Activated T-helper 1 cell treated with anti-CD3 and anti-CD28 coated beads, Interleukin-12 subunit alpha, Interleukin-12 subunit beta, Interleukin-2, Interleukin-4 antibody, amounts not matched to agents 30 ng/mL and 10 ng/mL and 1 ng/mL, durations not matched to agents 14 hours and 24 hours and 36 hours (primary cell): Measurements from ENCODE around the gene MRGPRG. TPM values are rescaled to one million over a fixed set of nuclear protein-coding genes. Genes with fewer than 3 reads are reported as not detected.
"Not testable (repeated sequence)": the region's sequence is repeated elsewhere in the genome, so short reads cannot be mapped to it uniquely, and the experiment has no call there.

Source experiments
- DNase-seq: peaks from one replicate; pipeline ENCODE4 v3.0.0; 2021; ENCODE audit warnings: low spot score
- H3K27ac Mint-ChIP-seq: one replicate; pipeline ENCODE4 v1.8.0; 2021; ENCODE audit warnings: mild to moderate bottlenecking, mixed read lengths
- H3K27me3 Mint-ChIP-seq: one replicate; pipeline ENCODE4 v1.8.0; 2022; ENCODE audit warnings: mild to moderate bottlenecking, moderate library complexity, mixed read lengths; ENCODE audit not compliant: insufficient read depth
- H3K36me3 Mint-ChIP-seq: one replicate; pipeline ENCODE4 v1.8.0; 2021; ENCODE audit warnings: low read depth, mixed read lengths
- H3K4me1 Mint-ChIP-seq: one replicate; pipeline ENCODE4 v1.8.0; 2021; ENCODE audit warnings: low read depth, mixed read lengths
- H3K4me3 Mint-ChIP-seq: one replicate; pipeline ENCODE4 v1.8.0; 2021; ENCODE audit warnings: mild to moderate bottlenecking, moderate library complexity, mixed read lengths
- H3K9me3 Mint-ChIP-seq: one replicate; pipeline ENCODE4 v1.8.0; 2021; ENCODE audit warnings: mixed read lengths
- intact Hi-C: fragments of 100-400 bp; cut with micrococcal nuclease; formaldehyde crosslinking; loops from one replicate; pipeline ENCODE4 v1.15.1; 2024
- total RNA-seq: library from RNA; stranded (reverse); gene quantifications from 2 replicates; pipeline ENCODE4 v1.2.3, GENCODE V29; 2022

The MRGPRG gene
- total RNA-seq, 1 donor from 2014 or later: not detected

- no peak overlapping the region for H3K4me3 Mint-ChIP-seq
- DNase-seq: no peak
Measured at GRCh38 chr11:3176487-3176886, 42.1 kb downstream of the MRGPRG start.

GRCh38 chr11:3175194-3175593 lies 43.4 kb downstream of the MRGPRG start:
- Mint-ChIP-seq H3K4me3 (no peak overlapping the region), H3K9me3 (peaks cover 15% of the 10 kb centered on the region), H3K27me3 (peaks cover 3% of the 10 kb centered on the region), H3K4me1 (no peaks in the 10 kb centered on the region), H3K27ac (no peak overlapping the region), H3K36me3 (peaks cover 2% of the 10 kb centered on the region)
- DNase-seq: no peak
- intact Hi-C loops: no loop called here

More at GRCh38 chr11:3176487-3176886, 42.1 kb downstream of the MRGPRG start:
- Mint-ChIP-seq H3K36me3 (peaks cover 2% of the 10 kb centered on the region), H3K27me3 (peaks cover 3% of the 10 kb centered on the region), H3K4me1 (no peaks in the 10 kb centered on the region), H3K27ac (no peak overlapping the region), H3K9me3 (peaks cover 15% of the 10 kb centered on the region)
- intact Hi-C loops: no loop called here

- Mint-ChIP-seq H3K4me3 (no peak overlapping the region), H3K27me3 (peaks cover 8% of the 10 kb centered on the region), H3K27ac (no peak overlapping the region), H3K4me1 (peaks cover 6% of the 10 kb centered on the region), H3K36me3 (peaks cover 2% of the 10 kb centered on the region), H3K9me3 (peaks cover 15% of the 10 kb centered on the region)
- no peak for DNase-seq
- intact Hi-C loops: no loop called here
Measured at GRCh38 chr11:3174387-3174786, 44.2 kb downstream of the MRGPRG start.

GRCh38 chr11:3173795-3174194 lies 44.8 kb downstream of the MRGPRG start:
- DNase-seq: no peak
- Mint-ChIP-seq H3K4me1 (peaks cover 6% of the 10 kb centered on the region), H3K36me3 (peaks cover 2% of the 10 kb centered on the region), H3K4me3 (no peak overlapping the region), H3K9me3 (peaks cover 15% of the 10 kb centered on the region), H3K27ac (no peak overlapping the region), H3K27me3 (peaks cover 8% of the 10 kb centered on the region)
- intact Hi-C loops: no loop called here

GRCh38 chr11:3171931-3172560 lies 46.6 kb downstream of the MRGPRG start:
- H3K36me3 Mint-ChIP-seq: peaks cover 2% of the 10 kb centered on the region
- peaks cover 6% of the 10 kb centered on the region for H3K4me1 Mint-ChIP-seq
- no peak overlapping the region for H3K27ac Mint-ChIP-seq
- peaks cover 8% of the 10 kb centered on the region for H3K27me3 Mint-ChIP-seq
- no peak overlapping the region for H3K4me3 Mint-ChIP-seq
- no peak for DNase-seq
- intact Hi-C loops: no loop called here
- H3K9me3 Mint-ChIP-seq: peaks cover 15% of the 10 kb centered on the region

GRCh38 chr11:3170756-3171650 lies 47.6 kb downstream of the MRGPRG start:
- Mint-ChIP-seq H3K36me3 (peaks cover 2% of the 10 kb centered on the region), H3K9me3 (peaks cover 7% of the 10 kb centered on the region), H3K27me3 (peaks cover 9% of the 10 kb centered on the region), H3K4me3 (no peak overlapping the region), H3K4me1 (peaks cover 6% of the 10 kb centered on the region), H3K27ac (no peak overlapping the region)
- no peak for DNase-seq
- intact Hi-C loops: no loop called here

GRCh38 chr11:3170044-3170755 lies 48.4 kb downstream of the MRGPRG start:
- Mint-ChIP-seq H3K27ac (no peak overlapping the region), H3K27me3 (peaks cover 15% of the 10 kb centered on the region), H3K4me1 (peaks cover 11% of the 10 kb centered on the region), H3K9me3 (no peaks in the 10 kb centered on the region), H3K4me3 (peak overlapping the region; percentile 64), H3K36me3 (peaks cover 3% of the 10 kb centered on the region)
- DNase-seq: no peak
- intact Hi-C loops: no loop called here

GRCh38 chr11:3169255-3170043 lies 49.2 kb downstream of the MRGPRG start:
- no peaks in the 10 kb centered on the region for H3K9me3 Mint-ChIP-seq
- intact Hi-C loops: no loop called here
- H3K4me3 Mint-ChIP-seq: peak overlapping the region; percentile 64
- peaks cover 3% of the 10 kb centered on the region for H3K36me3 Mint-ChIP-seq
- H3K27ac Mint-ChIP-seq: no peak overlapping the region
- H3K27me3 Mint-ChIP-seq: peaks cover 15% of the 10 kb centered on the region
- no peak for DNase-seq
- peaks cover 11% of the 10 kb centered on the region for H3K4me1 Mint-ChIP-seq

GRCh38 chr11:3168742-3169254 lies 49.8 kb downstream of the MRGPRG start:
- H3K36me3 Mint-ChIP-seq, H3K9me3 Mint-ChIP-seq, H3K27ac Mint-ChIP-seq, intact Hi-C loops, DNase-seq, H3K4me3 Mint-ChIP-seq: not testable (repeated sequence)
- peaks cover 11% of the 10 kb centered on the region for H3K4me1 Mint-ChIP-seq
- peaks cover 18% of the 10 kb centered on the region for H3K27me3 Mint-ChIP-seq

Other genes starting within 250 kb of the MRGPRG start
- 284 and 285 TPM in 2 replicates for gene NAP1L4, start 226.5 kb downstream of the MRGPRG start, total RNA-seq
- gene CARS1, start 161.4 kb downstream of the MRGPRG start, total RNA-seq: 60.5 and 63.6 TPM in 2 replicates
- 1.6 and 1.9 TPM in 2 replicates for gene OSBPL5, start 53.5 kb downstream of the MRGPRG start, total RNA-seq
- not detected in 2 replicates for gene MRGPRE, start 13.6 kb upstream of the MRGPRG start, total RNA-seq
- gene ZNF195, start 160.3 kb upstream of the MRGPRG start, total RNA-seq: 41.2 and 42.8 TPM in 2 replicates